ENCODE results near the gene GPR39. TPM values are rescaled to one million over a fixed set of nuclear protein-coding genes. Genes with fewer than 3 reads are reported as not detected.

GPR39 gene
- total RNA-seq, 1 experiment from 2014 or later, result 5.6 TPM

DNA sequence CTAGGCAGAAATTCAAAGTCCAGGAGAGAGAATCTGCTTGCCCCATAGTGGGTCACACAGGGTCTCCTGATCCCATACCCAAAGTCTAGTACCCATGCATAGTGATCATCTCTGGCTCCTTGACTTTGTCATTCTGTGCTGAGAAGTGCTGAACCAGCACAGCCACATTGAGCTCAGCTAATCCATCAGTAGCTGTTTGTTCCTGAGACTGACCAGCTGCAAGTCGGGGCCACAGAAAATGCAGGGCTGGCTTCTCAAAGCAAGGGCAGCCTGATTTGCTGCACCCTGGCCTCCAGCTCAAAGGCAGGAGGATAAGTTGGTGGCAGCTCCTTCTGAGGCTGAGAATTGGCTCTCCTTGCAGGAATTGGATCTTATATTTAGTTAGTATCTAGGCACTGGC is 181.2 kb downstream of the GPR39 start:
- DNase-seq (ENCODE audit: low read depth), result no peak

DNA sequence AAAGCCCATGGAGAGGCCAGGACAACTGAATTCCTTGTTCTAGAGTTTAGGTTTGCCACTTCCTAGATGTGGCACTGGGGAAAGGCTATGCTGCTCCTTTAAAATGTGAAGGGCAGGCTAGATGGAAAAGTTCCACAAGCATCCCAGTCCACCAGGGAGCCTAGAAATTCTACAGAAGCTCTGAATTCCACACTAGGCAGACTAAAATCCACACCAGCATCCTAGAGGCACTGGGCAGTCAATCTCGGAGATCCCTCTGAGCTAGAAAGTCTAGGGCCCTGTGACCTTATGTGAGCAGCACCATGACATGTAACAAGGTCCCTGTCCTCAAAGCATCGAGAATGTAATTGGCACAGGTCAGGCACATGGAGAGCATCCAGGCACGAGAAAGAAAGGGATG is 181.9 kb downstream of the GPR39 start:
- DNase-seq (ENCODE audit: low read depth), result no peak

DNA sequence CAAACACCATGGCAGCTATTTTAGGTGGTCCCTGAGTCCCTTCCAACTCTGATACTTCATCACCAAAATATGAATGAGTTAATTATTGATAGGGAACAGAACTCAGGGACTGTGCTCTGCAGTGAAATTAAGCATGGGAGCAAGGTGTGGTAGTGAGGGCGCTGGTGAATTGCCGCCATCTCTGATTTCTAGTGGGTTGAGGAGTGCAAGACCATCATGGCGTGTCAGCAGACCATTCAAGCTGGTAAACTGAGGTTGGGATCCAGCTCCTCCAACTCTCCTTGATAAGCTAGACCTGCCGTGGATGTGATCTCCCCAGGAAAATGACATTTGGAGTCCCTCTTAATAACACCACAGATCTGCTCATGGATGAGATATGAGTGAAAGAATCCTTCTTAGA is 183.0 kb downstream of the GPR39 start:
- no peak for DNase-seq (ENCODE audit: low read depth)

DNA sequence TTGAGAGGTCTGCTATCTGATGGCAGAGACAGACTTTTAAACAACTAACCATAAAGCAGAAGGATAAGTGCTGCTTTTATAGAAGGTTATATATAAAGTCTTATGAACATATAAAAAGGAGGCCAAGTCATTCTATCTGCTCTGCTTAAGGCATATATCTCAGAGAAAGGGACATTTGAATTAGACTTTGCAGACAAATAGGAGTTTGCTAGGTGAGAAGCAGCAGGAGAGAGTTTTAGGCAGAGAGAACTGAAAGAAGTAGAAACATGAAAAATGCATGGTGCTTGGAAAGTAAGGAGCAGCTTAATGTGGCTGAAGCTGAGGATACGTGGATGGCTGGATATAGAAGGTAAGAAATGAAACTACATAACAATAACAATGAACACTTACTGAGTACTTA is 188.0 kb downstream of the GPR39 start:
- DNase-seq (ENCODE audit: low read depth), result no peak

DNA sequence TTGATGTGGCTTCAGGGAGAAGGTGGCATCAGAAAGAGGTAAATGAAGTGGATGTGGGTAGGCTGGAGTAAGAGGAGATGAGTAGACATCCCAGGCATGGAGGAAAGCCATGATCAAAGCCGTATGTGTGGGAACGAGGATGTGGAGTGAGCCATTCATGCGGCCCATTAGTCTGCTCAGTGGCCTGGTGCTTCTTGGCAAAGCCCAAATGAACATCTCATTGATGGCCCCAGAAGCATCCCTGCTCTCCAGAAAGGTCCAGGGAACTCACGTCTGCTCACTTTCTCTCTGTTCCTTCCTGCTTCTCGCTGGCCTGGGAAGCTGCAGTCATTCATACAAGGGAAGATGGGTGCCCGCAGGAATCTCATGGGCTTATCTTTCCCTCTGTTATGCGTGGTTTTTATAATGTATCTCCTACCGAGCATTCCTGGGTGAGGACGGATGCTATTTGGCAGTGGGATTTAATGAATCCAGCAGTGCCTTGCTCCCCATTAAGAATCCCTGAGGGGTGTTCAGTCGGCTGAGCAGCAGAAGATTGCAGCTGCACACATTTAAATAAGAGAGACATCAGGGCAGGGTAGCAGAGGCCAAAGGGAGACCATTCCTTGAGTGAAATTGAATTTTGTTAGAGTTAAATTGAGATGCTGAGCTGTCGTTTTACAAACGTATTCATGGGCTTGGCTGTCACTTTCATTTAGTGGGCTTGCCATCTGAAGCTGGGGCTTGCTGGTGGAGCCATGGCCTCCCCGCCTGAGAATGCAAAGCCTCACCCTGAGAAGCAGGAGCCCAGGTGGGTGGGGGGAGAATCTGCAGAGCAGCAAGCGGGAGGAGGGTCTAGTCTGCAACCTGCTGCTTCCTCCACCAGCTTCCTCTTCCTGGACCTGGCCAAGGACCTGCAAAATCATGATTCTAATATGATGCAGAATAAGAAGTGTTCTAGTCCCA is 188.9 kb downstream of the GPR39 start:
- no peak for DNase-seq (ENCODE audit: low read depth)

DNA sequence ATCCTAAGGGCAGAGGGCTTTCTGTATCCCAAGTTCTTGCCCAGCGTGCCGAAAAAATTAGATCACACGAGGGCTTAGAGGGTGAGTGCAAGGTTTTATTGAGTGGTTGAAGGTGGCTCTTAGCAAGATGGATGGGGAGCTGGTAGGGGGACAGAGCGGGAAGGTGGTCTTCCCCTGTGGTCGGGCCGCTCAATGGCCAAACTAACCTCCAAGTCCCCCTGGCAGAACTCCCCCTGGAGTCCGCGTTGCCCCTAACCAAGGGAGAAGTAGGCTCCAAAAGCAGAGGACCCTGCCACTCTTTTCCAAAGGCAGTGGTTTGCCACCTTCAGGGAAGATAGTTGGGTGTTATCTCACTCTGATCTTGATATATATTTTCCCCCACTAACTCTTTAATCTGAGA is 190.0 kb downstream of the GPR39 start:
- DNase-seq (ENCODE audit: low read depth), result no peak

DNA sequence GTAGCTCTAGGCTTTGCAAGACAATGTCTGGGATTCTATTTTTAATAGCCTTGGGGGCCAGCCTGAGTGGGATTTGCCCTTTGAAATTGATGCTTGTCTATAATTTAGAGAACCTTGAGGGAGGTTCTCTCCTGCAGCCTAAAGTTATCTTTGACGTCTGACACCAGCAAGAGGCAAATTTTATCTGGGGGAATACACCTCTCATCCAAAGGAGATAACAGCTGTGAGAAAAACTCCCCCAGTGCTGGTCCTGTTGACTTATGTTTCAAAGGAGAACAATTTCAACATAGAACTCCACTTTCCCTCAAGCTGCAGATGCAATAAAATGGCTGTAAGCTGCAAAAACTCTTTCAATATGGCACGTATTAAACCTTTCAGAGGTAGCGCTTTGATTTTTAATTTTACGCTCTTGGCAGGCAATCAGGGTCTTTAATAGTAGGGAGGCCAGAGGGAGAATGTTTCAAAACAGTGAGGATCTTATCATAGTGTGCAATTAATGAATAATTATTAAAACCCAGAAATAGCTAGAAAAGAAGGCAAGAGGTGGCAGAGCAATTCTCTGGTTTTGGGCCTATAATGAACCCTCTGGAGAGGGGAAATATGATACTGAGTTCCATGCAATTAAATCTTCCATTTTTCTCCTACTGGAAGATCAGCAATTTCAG is 191.0 kb downstream of the GPR39 start:
- DNase-seq (ENCODE audit: low read depth), result no peak

DNA sequence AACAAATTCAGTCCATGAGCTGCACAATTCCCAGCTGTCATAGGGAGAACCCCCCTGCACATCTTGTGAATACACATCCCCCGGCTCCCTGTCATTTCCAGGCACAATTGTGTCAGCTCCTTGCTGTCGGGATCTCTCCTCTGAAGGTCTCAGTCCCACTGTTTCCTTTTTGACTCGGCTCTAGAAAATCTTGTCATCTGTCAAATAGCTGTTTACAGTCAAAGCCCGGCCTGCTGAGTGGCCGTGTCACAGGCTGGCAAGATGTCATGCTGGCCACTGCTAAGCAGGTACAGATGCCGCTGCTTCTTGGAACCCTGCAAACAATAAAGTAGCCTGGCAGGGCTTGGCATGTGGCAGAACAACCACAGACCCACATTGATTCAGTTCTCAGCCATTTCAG is 191.7 kb downstream of the GPR39 start:
- no peak for DNase-seq (ENCODE audit: low read depth)

DNA sequence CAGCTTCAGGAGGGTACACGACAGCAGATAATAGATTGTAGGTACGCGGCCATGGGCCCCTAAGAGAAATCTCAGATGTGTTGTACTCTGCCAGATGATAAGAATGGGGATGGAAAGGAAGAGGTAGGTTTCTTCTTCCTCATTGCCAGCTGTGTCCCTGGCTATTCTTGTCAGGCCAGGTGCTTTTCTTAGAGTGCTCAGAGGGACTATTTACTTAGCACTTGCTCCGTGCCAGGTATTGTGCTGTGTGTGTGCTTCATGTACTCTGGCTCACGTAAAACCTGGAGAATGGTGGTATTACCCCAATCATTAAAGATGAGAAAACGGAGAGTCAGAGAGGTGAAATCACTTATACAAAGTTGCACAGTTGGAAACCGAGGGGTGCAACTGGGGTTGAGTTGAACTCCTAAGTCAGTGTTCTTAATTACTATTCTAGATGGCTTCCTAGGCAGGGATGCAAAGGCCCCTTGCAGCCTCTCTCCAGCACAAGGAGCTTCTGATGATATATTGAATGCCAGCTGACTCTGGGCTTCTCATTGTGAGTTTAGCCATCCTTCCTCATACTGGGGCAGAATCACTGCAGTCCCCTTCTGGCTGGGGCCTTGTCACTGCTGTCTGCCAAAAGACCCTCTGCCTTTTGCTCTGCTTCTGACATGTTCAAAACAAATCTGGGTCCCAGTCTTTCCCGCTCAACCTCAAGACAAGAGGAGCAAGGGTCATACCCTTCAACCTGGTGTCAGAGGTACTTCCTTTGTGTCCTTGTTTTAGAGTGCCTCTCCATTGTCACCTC is 192.7 kb downstream of the GPR39 start:
- DNase-seq (ENCODE audit: low read depth), result no peak

DNA sequence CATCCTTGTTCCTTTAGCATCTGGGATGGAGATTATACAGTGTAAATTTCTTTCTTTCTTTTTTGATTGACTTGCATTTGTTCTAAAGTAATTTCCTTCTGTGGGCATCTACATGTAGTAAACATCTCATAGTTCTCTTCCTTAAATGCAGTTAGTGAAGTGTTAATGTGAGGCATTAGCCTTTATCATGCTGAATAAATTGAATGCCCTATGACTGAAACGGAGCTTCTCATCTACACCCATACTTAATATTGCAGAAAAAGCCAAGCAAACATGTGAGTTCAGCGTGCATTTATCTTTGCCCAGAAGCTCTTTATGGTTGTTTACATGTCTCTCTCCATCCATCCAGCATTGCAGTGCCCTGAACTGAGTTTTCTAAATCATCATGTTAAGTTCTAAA is 195.1 kb downstream of the GPR39 start:
- DNase-seq (ENCODE audit: low read depth), result no peak

DNA sequence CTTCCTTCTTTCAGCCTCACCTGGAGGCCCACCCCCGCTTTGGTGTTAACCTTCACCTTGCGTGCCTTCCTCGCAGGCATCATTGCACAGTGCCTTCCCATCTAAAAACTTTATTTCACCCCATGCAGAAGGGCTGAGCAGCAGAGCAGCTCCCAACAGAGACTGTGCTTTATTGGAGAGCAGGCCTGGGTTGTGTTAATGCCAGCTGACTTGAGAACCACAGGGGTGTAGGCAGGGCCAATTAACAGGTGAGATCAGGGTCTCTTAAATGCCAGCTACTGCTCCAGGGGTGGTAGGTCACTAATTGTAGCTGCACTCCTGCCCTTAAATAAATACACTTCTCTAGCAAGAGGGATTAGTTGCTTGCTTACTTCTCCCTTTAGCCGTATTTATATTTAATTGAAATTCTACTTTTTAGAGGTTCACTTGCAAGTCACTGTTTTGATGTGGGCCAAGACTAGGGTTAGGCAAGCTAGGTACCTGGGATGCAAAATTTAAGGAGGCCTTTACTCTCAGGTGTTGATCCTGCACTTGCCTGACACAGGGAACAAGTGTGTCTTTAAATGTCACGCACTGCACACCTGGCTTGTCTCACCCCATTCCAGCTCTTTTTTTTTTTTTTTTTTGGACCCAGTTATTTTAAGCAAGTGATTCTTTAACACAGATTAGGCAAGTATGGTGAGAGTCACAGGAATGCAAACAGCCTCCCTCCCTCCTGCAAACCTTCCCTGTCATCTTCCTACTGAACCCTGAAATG is 198.9 kb downstream of the GPR39 start:
- DNase-seq (ENCODE audit: low read depth), result no peak

DNA sequence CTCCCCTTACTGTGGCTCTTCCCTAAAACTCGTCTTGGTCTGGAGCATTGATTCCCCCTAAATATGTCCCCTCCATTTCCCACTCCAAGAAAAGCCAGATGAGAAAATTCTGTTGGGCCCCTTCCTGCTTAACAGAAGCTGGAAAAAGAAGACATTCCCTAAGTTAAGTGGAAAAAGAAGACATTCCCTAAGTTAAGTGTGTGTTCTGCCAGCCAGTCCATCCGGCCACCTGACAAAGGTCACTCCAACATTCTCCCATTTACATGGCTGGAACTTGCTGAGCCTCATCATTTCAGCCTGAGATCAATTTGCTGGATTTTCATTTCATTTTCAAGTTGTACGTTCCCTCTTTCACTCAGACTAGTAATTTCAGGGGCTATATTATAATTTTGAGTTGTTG is 201.4 kb downstream of the GPR39 start:
- no peak for DNase-seq (ENCODE audit: low read depth)

DNA sequence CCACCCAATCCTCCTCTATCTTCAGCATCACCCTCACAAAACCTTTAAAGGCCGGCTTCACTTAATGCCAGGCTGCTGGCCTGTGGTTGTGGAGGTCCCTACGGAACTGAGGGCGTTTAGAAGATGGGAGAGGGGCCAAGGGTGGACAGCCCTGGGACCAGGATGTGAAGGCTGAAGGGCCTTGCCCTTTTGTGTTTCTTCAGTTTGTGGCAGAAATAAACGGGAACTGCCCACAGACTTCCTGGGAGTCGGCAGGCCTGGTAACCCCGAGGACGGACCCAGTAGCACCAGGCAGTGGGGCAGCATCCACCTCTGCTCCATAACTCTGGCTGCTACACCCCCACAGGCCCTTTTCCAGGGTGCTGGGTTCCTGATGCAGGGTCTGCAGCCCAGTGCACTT is 202.1 kb downstream of the GPR39 start:
- no peak for DNase-seq (ENCODE audit: low read depth)

DNA sequence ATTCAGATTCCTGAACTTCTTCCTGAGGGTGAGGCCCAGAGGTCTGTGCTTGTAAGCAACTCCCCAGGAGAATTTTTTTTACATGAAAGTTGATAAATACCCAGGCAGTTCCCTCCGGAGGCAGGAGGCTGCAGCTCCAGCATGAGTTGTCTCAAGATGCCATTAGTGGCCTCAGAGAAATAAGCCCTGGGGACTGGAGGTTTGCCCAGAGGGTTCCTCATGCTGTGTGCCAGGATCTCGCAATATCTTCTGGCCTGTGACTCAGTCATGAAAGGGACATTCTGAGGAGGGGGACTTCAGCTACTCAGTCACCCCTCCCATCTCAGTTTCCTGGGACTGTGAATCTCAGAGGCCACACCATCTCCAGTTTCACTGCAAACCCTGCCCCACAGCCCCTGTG is 203.5 kb downstream of the GPR39 start:
- peak; percentile 37 for DNase-seq (ENCODE audit: low read depth)

DNA sequence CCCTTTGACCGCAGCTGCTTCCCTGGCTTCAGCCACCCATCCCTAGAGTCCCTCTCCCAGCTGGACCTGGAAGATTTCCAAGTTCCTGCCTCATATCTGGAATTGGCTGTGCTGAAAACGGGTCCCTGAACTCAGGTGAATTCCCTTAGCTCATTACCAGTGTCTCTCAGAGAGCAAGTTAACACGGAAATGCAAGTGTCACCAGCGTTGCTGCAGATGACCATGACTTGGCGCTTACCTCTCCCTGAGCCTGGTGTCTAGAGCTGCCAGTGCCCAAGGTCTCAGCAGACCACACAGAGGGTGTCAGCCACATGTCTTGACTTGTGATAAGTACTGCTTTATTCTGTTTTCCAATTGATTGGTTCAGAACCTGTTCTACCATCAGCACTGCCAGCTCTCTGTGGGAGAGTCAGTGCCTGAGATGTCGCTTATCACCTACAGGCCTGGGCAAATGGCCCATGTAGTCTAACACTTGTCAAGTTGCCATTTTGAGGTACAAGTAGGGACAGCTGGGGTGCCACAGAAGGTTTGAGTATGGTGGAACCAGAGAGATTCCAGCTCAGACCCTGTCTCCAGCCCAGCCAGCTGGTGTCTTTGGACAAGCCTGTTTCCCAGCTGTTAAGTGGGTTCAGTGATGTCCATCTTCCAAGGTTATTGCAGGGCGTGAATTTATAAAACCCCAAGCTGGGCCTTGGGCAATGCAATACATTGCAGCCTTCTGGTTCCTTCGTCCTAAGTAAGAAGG is 204.7 kb downstream of the GPR39 start:
- no peak for DNase-seq (ENCODE audit: low read depth)

DNA sequence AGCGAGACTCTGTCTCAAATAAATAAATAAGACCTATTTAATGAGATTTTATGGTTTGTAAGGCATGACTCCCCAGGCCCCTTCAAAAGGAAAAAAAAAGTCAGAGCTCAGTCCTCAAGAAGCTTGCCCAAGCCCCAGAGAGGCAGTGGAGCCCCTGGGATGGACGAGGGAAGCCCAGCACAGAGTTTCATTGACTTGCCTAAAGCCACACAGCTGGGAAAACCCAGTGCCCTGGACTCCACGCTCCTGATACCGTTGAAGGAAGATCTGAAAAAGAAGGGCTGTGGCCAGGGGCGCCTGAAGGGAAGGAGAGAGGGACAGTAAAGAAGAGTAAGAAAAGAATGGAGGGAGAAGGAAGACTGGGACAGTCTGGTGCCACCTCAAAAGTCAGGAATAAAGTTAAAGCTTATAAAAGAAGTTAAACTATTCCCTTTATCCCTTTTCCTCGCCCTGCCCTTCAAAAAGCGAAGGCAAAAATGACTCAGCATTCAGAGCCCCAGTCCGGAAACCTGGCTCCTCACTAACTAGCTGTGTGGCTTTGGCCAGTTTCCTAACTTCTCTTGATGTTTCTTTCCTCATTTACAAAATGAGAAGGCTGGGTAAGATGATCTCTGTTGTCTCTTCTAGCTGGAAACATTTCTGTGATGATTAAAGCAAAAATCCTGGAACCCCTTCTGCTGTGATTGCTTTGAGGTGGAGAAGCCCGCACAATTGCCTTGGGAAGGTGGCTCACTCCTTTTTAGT is 206.7 kb downstream of the GPR39 start:
- DNase-seq (ENCODE audit: low read depth), result peak; percentile 85

DNA sequence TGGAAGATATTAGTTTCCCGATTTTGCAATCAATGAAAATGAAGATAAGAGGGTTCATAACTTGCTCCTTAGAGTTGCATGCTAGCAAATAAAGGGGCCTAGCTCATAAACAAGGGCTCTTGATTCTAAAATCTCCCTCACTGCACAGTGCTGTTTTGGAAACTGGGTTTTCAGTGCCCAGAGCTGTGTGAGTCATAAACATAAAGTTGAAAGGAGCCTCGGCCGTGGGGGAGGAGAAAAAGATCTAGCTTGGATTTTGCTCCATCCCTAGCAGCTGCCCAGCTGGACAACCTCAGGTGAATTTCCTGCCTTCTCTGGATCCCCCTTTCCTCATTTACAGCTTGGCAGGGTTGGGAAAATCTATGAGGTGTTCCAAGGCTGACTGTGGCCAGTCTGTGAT is 210.9 kb downstream of the GPR39 start:
- peak; percentile 50 for DNase-seq (ENCODE audit: low read depth)

DNA sequence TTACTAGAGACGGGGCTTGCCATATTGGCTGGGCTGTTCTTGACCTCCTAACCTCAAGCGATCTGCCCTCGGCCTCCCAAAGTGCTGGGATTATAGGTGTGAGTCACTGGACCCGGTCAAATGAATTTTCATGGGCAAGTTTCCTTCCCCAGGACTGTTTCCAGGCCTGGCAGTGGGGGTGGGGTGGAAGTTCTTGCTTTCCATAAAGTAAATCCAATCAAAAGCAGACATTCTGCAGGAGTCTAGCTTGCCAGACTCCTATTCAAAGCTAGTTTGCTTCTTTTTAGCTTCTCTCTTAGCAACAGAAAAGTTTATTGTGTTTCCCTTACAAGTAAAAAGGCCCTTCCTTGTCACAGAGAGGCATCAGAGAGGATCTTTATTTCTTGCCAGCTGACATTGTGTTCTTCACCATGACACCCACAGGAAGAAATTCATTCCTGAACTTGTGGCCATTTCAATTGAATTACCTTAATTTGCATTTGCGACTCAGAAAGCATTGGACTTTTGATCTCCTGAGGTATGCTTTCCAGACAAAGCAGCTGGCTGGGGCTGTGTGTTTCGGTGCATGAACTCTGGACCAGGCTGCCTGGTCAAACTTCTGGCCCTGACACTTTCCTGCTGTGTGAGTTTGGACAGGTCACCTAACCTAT is 215.5 kb downstream of the GPR39 start:
- peak; percentile 44 for DNase-seq (ENCODE audit: low read depth)

DNA sequence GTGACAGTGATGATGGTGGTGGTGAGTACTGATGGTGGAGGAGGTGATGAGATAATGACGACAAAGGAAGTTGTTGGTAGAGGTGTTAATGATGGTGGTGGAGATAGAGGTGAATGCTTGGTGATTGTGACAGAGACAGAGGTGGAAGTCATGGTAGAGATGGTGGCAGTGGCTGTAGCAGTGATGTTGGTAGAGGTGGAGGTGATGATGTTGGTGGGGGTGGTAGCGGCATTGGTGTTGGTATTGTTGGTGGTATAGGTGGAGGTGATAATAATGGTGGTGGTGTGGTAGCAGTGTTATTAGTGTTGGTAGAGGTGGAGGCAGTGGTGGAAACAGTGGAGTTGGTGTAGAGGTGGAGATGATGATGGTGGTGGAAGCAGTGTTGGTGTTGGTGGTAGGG is 217.0 kb downstream of the GPR39 start:
- no peak for DNase-seq (ENCODE audit: low read depth)

Data from HT1080 (cell line).